Activated CD4-positive, CD25-positive, alpha-beta regulatory T cell treated with anti-CD3 and anti-CD28 coated beads, Interleukin-2, amount 50 U/mL, for 72 hours (primary cell): ENCODE data around the gene PACSIN1.
"Not testable (repeated sequence)": the region's sequence is repeated elsewhere in the genome, so short reads cannot be mapped to it uniquely, and the experiment has no call there.

ENCODE experiments used
- DNase-seq: peaks from one replicate; pipeline ENCODE4 v3.0.0; 2021

The PACSIN1 gene

GRCh38 chr6:34485321-34486060 is 19.6 kb downstream of the PACSIN1 start:
- no peak for DNase-seq

- no peak for DNase-seq
These were observed 20.3 kb downstream of the PACSIN1 start for GRCh38 chr6:34486106-34486740.

DNA sequence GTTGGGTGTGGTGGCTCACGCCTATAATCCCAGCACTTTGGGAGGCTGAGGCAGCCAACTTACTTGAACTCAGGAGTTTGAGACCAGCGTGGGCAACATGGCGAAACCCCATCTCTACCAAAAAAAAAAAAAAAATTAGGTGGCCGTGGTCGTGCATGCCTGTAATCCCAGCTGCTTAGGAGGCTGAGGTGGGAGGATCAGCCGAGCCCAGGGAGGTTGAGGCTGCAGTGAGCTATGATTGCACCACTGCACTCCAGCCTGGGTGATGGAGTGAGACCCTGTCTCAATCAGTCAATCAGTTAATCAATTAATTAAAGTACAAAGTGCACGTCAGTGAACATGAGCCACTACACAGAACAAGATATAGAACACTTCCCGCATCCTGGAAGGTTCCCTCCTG is 21.0 kb downstream of the PACSIN1 start:
- DNase-seq, result not testable (repeated sequence)

DNA sequence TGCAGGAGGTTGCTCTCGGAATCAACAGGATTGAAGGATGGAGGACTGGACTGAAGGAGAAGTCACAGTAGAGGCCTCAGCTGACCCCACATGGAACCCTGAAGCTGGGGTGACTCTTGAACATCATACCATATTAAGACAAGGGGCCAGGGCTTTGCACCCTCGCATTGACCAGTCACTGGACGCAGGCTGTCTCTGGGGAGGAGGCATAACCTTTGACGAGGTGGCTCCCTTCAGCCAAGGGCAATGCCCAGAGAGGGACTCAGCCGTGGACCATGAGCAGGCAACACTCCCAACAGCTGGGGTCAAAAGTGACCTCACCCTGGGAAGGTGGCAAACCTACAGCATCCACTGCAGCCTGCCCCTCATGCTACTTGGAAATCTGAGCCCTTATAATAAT is 21.7 kb downstream of the PACSIN1 start:
- DNase-seq, result no peak

- no peak for DNase-seq
These were observed 23.4 kb downstream of the PACSIN1 start for GRCh38 chr6:34489207-34489805.

DNA sequence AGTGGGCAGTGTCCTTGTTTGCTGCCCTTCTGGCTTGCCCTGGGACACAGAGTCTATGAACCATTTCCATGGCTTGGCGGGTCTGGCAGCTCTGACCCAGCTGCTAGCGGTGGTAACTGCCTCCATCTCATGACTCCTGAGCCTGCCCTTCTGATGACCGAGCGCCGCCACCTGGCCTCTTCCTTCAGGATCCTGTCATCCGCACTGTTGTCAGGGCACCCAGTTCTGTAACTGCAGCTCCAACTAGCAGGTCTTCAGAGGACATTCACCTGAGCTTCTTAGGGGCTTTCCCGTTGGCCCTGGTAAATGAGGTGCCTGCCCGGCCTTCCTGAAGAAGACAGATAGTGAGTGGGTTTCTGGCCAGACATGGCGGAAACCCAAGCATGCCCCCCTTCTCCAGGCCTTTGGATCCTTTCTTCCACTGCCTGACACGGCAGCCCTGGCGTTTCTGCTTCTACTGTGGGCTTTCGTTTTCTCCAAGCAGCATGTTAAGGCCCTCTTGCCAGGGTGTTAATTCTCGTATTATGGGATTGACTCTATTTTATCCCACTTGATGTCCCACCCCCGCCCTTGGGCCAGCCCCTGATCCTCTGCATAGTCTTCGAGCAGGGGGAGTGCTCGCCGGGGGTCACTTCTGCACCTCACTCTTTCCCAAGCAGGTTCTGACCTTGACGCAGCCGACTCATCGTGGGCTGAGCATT is 24.7 kb downstream of the PACSIN1 start:
- no peak for DNase-seq

GRCh38 chr6:34491091-34491430 is 25.2 kb downstream of the PACSIN1 start:
- DNase-seq, result no peak

DNA sequence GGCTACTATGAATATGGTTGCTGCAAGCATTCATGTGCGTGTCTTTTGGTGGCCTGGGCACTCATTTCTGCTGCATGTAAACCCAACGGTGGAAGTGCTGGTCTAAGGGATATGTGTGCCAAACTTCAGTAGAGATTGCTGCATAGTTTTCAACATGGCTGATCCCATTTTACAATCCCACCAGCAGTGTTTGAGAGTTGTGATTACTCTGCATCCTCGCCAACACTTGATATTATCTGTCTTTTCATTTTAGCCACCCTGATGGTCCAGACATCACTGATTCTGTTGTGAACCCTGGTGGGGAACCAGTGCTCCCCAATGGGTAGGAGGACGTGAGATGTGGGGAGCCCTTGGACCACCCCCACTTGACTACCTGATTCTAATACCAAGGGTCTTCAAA is 27.5 kb downstream of the PACSIN1 start:
- DNase-seq, result no peak

GRCh38 chr6:34494973-34495372 is 29.1 kb downstream of the PACSIN1 start:
- no peak for DNase-seq

- DNase-seq, result no peak
These were observed 30.3 kb downstream of the PACSIN1 start for GRCh38 chr6:34496103-34496685.

DNA sequence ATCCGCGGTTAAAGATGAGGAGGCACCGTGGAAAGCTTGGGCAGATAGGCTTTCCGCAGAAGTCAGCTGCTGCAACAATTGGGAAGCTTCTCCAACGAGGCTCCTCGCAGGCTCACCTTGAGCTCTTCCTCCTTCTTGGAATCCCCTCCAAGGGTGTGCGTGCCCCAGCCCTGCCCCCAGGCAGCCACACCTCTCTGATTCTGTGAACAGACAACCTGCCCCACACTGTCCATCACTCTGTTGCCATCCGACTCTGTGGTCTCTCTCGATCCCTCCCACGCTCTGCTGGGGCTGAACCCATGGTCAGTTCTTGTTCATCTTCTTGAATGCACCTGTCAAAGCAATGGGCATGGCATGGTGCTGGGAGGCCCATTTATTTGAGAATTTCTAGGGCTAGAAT is 31.5 kb downstream of the PACSIN1 start:
- no peak for DNase-seq

GRCh38 chr6:34506718-34507117 is 40.8 kb downstream of the PACSIN1 start:
- DNase-seq, result peak; percentile 13

GRCh38 chr6:34508425-34508824 is 42.5 kb downstream of the PACSIN1 start:
- DNase-seq, result no peak

DNA sequence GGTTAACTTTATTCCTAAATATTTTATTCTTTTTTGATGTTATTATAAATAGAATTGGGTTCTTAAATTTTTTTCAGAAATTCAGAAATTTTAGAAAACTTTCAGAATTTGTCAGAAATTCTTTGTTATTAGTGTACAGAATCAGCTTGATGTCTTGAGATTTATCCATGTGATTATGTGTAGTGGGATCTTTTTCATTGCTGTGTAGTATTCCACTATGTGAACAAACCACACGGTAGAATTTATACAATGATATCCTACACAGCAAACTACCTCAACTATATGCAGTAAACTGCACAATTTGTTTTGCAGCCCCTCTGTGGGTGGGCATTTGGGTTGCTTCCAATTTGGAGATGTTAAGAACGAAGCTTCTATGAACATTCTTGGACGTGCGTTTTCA is 43.9 kb downstream of the PACSIN1 start:
- DNase-seq, result no peak

- DNase-seq, result no peak
These were observed 44.4 kb downstream of the PACSIN1 start for GRCh38 chr6:34510299-34510698.

GRCh38 chr6:34511214-34511914 is 45.5 kb downstream of the PACSIN1 start:
- peak; percentile 3 for DNase-seq

DNA sequence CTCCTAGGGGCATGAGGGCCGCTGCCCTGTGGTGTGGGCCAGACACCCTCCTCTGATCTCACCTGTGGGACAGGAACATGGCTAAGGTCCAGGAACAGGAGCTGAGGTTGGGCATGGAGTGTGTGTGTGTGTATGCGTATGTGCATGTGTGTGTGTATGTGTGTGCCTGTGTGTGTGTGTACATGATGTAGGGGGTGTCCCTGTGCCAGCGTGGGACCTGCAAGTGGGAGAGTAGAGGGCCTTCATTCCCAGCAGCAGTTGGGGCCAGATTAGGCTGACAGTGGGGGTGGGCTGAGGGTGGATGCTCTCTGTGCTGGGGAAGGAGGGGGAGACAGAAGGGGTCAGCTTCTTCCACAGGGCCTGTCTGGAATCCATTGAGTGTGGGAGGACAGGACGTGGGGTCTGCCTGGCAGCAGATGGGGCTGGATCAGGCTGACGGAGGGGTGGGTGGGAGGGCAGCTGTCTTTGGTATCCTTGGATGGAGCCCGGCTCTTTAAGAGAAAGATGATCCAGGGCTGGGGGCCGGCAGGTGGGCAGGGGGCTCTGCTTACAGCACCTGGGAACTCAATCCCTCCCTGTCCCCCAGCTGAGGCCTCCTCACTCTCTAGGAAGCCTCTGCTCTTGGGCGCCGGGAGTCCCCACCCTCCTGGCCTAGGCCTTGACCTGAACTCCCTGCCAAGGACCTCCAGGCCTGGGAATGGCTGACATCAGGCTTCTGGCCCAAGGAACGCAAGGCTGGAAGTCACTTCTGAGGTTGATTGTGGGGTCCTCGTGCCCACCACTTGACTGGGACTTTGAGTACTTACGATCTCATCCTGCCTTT is 46.2 kb downstream of the PACSIN1 start:
- peak; percentile 21 for DNase-seq

GRCh38 chr6:34512738-34513115 is 46.9 kb downstream of the PACSIN1 start:
- DNase-seq, result no peak

DNA sequence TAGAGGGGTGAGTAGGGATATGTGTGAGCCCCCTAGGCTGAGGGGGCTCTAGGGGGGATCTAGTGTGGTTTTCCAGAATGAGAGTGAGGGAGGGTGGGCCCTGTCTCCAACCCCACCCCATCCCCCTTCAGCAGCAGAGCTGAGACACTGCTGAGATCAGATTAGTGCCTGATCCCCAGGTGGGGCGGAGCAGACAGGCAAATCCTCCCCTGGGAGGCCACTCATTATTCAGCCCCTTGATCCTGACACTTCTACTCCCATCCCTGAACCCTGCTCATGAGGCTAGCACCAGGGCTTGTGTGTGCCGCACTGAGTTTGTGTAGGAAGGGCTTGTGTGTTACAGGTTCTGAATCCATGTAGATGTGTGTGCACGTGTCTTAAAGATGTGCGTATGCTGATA is 47.8 kb downstream of the PACSIN1 start:
- DNase-seq, result peak; percentile 5

- no peak for DNase-seq
These were observed 48.2 kb downstream of the PACSIN1 start for GRCh38 chr6:34514112-34514511.

GRCh38 chr6:34514593-34515472 is 49.0 kb downstream of the PACSIN1 start:
- no peak for DNase-seq
